IMR-90 (cell line): Measurements from ENCODE around the gene HOOK1. TPM values are rescaled to one million over a fixed set of nuclear protein-coding genes. Genes with fewer than 3 reads are reported as not detected.

Source experiments
- ATAC-seq: fragments of 200-7000 bp; cut with Tn5 transposase; 2 replicates; pipeline ENCODE4 v1.9.1; 2020; ENCODE audit warnings: low read depth, mild to moderate bottlenecking, moderate library complexity
- BruUV-seq: library from RNA; stranded (reverse); fragments of 400-500 nt; replicated peaks from 2 replicates; lab custom pipeline; 2021; lab: Mats Ljungman, UMichigan
- CTCF ChIA-PET: fragments of 300-600 bp; formaldehyde crosslinking; extraction: SDS; loops from one replicate; lab custom pipeline; 2021; ENCODE audit warnings: antibody characterized with exemption; lab: Yijun Ruan, JAX
- POLR2A ChIA-PET: fragments of 300-600 bp; sonication (Branson Sonifier 250); formaldehyde crosslinking; loops from one replicate; lab custom pipeline; 2022; ENCODE audit warnings: antibody characterized with exemption; ENCODE audit not compliant: unreplicated experiment; lab: Charles Lee
- DNase-seq: peaks from one replicate; pipeline ENCODE4 v3.0.0; 2013
- H2AFZ ChIP-seq: replicated peaks from 2 replicates; pipeline ENCODE3; 2013; ENCODE audit warnings: low read length, mild to moderate bottlenecking; ENCODE audit not compliant: poor library complexity
- H2AK5ac ChIP-seq: 2 replicates; pipeline ENCODE4 v1.6.1; 2013; ENCODE audit warnings: low read depth, low read length, inconsistent platforms
- H2AK9ac ChIP-seq: replicated peaks from 2 replicates; pipeline ENCODE3; 2013; ENCODE audit warnings: mild to moderate bottlenecking, low read depth, low read length, moderate library complexity; ENCODE audit not compliant: poor library complexity
- H2BK120ac ChIP-seq: 2 replicates; pipeline ENCODE4 v1.6.1; 2013; ENCODE audit warnings: low read depth, low read length, inconsistent platforms
- H2BK15ac ChIP-seq: 3 replicates; pipeline ENCODE4 v1.6.1; 2013; ENCODE audit warnings: low read depth, low read length, inconsistent platforms
- H2BK20ac ChIP-seq: 2 replicates; pipeline ENCODE4 v1.6.1; 2013; ENCODE audit warnings: low read depth, mild to moderate bottlenecking, inconsistent platforms, low read length, moderate library complexity
- H2BK5ac ChIP-seq: 2 replicates; pipeline ENCODE4 v1.6.1; 2013; ENCODE audit warnings: mild to moderate bottlenecking, low read depth, low read length, inconsistent platforms; ENCODE audit not compliant: poor library complexity, severe bottlenecking
- H3K14ac ChIP-seq: replicated peaks from 2 replicates; pipeline ENCODE4 v1.6.1; 2013; ENCODE audit warnings: low read depth, low read length, inconsistent platforms
- H3K18ac ChIP-seq: 2 replicates; pipeline ENCODE4 v1.6.1; 2013; ENCODE audit warnings: low read depth, low read length, control low read depth
- H3K23ac ChIP-seq: 2 replicates; pipeline ENCODE4 v1.6.1; 2013; ENCODE audit warnings: low read depth, low read length, inconsistent platforms
- H3K27ac ChIP-seq: 2 replicates; pipeline ENCODE4 v1.5.1; 2013; ENCODE audit warnings: mild to moderate bottlenecking, control low read depth, low read length; ENCODE audit not compliant: insufficient read depth
- H3K27me3 ChIP-seq: 2 replicates; pipeline ENCODE4 v1.6.1; 2013; ENCODE audit warnings: low read length; ENCODE audit not compliant: control insufficient read depth, insufficient read depth
- H3K36me3 ChIP-seq: 2 replicates; pipeline ENCODE4 v1.6.1; 2013; ENCODE audit warnings: low read length, mixed read lengths; ENCODE audit not compliant: control insufficient read depth, insufficient read depth
- H3K4ac ChIP-seq: 2 replicates; pipeline ENCODE4 v1.6.1; 2013; ENCODE audit warnings: low read depth, low read length, inconsistent platforms
- H3K4me1 ChIP-seq: 2 replicates; pipeline ENCODE4 v1.6.1; 2013; ENCODE audit warnings: low read length, mixed read lengths; ENCODE audit not compliant: control insufficient read depth, insufficient read depth
- H3K4me2 ChIP-seq: 2 replicates; pipeline ENCODE4 v1.6.1; 2013; ENCODE audit warnings: low read depth, mild to moderate bottlenecking, control low read depth, low read length, moderate library complexity
- H3K4me3 ChIP-seq: 2 replicates; pipeline ENCODE4 v1.5.1; 2013; ENCODE audit warnings: low read depth, mild to moderate bottlenecking, control low read depth, low read length, moderate library complexity; ENCODE audit not compliant: insufficient read depth
- H3K56ac ChIP-seq: 2 replicates; pipeline ENCODE4 v1.6.1; 2013; ENCODE audit warnings: low read length, inconsistent platforms; ENCODE audit not compliant: insufficient read depth; ENCODE audit errors: extremely low read depth
- H3K79me1 ChIP-seq, 2 experiments: 2 replicates each; pipeline ENCODE4 v1.6.1; 2013; ENCODE audit warnings: low read length in 2 of 2, inconsistent platforms in 1 of 2, low read depth in 1 of 2
- H3K9ac ChIP-seq: 2 replicates; pipeline ENCODE4 v1.6.1; 2013; ENCODE audit warnings: low read depth, low read length, control low read depth
- H3K9me1 ChIP-seq: 2 replicates; pipeline ENCODE4 v1.6.1; 2013; ENCODE audit warnings: low read length, inconsistent platforms; ENCODE audit not compliant: insufficient read depth
- H3K9me3 ChIP-seq: 2 replicates; pipeline ENCODE4 v1.6.1; 2013; ENCODE audit warnings: low read length; ENCODE audit not compliant: control insufficient read depth, insufficient read depth
- H4K20me1 ChIP-seq: 2 replicates; pipeline ENCODE4 v1.6.1; 2013; ENCODE audit warnings: low read length, inconsistent platforms; ENCODE audit not compliant: insufficient read depth
- H4K5ac ChIP-seq: 2 replicates; pipeline ENCODE4 v1.6.1; 2013; ENCODE audit warnings: mild to moderate bottlenecking, low read depth, low read length, control low read depth
- H4K8ac ChIP-seq, 2 experiments: 2 replicates each; pipeline ENCODE4 v1.6.1; 2013; ENCODE audit warnings: low read depth in 2 of 2, low read length in 2 of 2, control low read depth in 1 of 2, inconsistent platforms in 1 of 2
- H4K91ac ChIP-seq: 2 replicates; pipeline ENCODE4 v1.6.1; 2013; ENCODE audit warnings: low read depth, low read length, inconsistent platforms; ENCODE audit not compliant: insufficient read depth
- CEBPB ChIP-seq: IDR thresholded peaks from 2 replicates; pipeline ENCODE4 v1.6.1; 2012; ENCODE audit warnings: low read depth, low read length, improper control_type of control experiment
- CHD1 ChIP-seq: IDR thresholded peaks from 2 replicates; pipeline ENCODE4 v1.6.1; 2012; ENCODE audit warnings: low read depth, low read length, improper control_type of control experiment
- CTCF ChIP-seq: conservative IDR thresholded peaks from 2 replicates; pipeline ENCODE4 v1.5.1; 2012; ENCODE audit warnings: mild to moderate bottlenecking, low read depth, low read length, improper control_type of control experiment
- ELK1 ChIP-seq: fragments of 150-350 bp; IDR thresholded peaks from 2 replicates; pipeline ENCODE4 v1.6.1; 2016; ENCODE audit warnings: low read depth, mild to moderate bottlenecking, low read length, moderate library complexity, borderline replicate concordance
- MAFK ChIP-seq: IDR thresholded peaks from 2 replicates; pipeline ENCODE4 v1.6.1; 2012; ENCODE audit warnings: low read depth, low read length, improper control_type of control experiment
- MAZ ChIP-seq: IDR thresholded peaks from 2 replicates; pipeline ENCODE4 v1.6.1; 2012; ENCODE audit warnings: low read depth, mild to moderate bottlenecking, low read length, improper control_type of control experiment, moderate library complexity, borderline replicate concordance
- POLR2A ChIP-seq: IDR thresholded peaks from 2 replicates; pipeline ENCODE4 v1.6.1; 2012; ENCODE audit warnings: mild to moderate bottlenecking, low read depth, low read length
- RAD21 ChIP-seq: IDR thresholded peaks from 2 replicates; pipeline ENCODE4 v1.6.1; 2012; ENCODE audit warnings: low read length, improper control_type of control experiment
- WGBS, 2 experiments: methylation state at CpG; one replicate each; pipeline versions ENCODE4 v1.1.5 to v1.1.7; 2013; ENCODE audit warnings: missing lambda C conversion rate in 2 of 2; ENCODE audit not compliant: insufficient read length in 1 of 2; ENCODE audit errors: extremely low coverage in 2 of 2; 5-methylcytosine and 5-hydroxymethylcytosine counted together
- dilution Hi-C: fragments of 300-500 bp; cut with HindIII; formaldehyde crosslinking; loops from one replicate; pipeline ENCODE4 v1.14.3; 2018; ENCODE audit warnings: low sequenced_read_pairs; ENCODE audit not compliant: unreplicated experiment
- in situ Hi-C: fragments of 300-500 bp; cut with MboI; formaldehyde crosslinking; loops from 3 replicates; pipeline ENCODE4 v1.14.3; 2019; ENCODE audit warnings: low sequenced_read_pairs, inconsistent platforms, mixed read lengths
- intact Hi-C: fragments of 100-400 bp; cut with micrococcal nuclease; formaldehyde crosslinking; loops from 2 replicates; pipeline ENCODE4 v1.10.0; 2022
- polyA plus RNA-seq, 3 experiments: library from polyadenylated mRNA; depleted of rRNA; stranded (reverse); fragments of >200 nt; gene quantifications; 2 replicates each; pipeline ENCODE4 v1.2.3, GENCODE V29; 2012; ENCODE audit warnings: low replicate concordance in 1 of 3
- total RNA-seq: library from RNA; depleted of rRNA; stranded (reverse); fragments of >200 nt; gene quantifications from 2 replicates; pipeline ENCODE4 v1.2.3, GENCODE V29; 2012

Gene HOOK1
- total and polyA plus RNA-seq, 2 of the 4 experiments (the other 2 are of a cell fraction) = not detected

GRCh38 chr1:59833022-59833421, 18.3 kb downstream of the HOOK1 start:
- POLR2A ChIA-PET = no interaction called here
- Histone ChIP-seq H3K27ac (no peak overlapping the region), H3K79me1 (no peaks in the 10 kb centered on the region), H4K20me1 (no peaks in the 10 kb centered on the region), H2BK120ac (no peak overlapping the region), H3K36me3 (no peaks in the 10 kb centered on the region), H2BK5ac (no peak overlapping the region), H3K4me3 (no peak overlapping the region), H3K27me3 (no peaks in the 10 kb centered on the region), H3K56ac (no peak overlapping the region), H3K9me3 (no peaks in the 10 kb centered on the region), H3K4ac (no peak overlapping the region), H3K23ac (no peak overlapping the region), H2AK9ac (no peak overlapping the region), H3K9me1 (no peaks in the 10 kb centered on the region), H2BK15ac (no peak overlapping the region), H3K14ac (no peak overlapping the region), H3K18ac (no peak overlapping the region), H4K5ac (no peak overlapping the region), H3K4me2 (no peak overlapping the region), H2BK20ac (no peak overlapping the region), H4K91ac (no peak overlapping the region), H4K8ac (no peak overlapping the region), H3K4me1 (no peaks in the 10 kb centered on the region), H2AFZ (no peak overlapping the region), H3K9ac (no peak overlapping the region), H2AK5ac (no peak overlapping the region)
- TF ChIP-seq RAD21 = no peak
- no peak for TF ChIP-seq MAZ
- no peak for TF ChIP-seq CHD1
- TF ChIP-seq POLR2A = no peak
- TF ChIP-seq MAFK = no peak
- no peak for TF ChIP-seq ELK1
- no peak for TF ChIP-seq CTCF
- no peak for TF ChIP-seq CEBPB
- no TSS peak for BruUV-seq
- CTCF ChIA-PET = interaction anchor here (1.8 kb wide), 1 partner anchor 13 kb away, joined by 3 read pairs; no protein-coding TSS in a partner anchor
- intact Hi-C loops = no loop called here
- ATAC-seq (no peak), DNase-seq (no peak)
- dilution Hi-C loops = no loop called here
- no CpG with 5 or more reads among the region's 2 CpGs for WGBS, 2 experiments
- in situ Hi-C loops = no loop called here
